SKM-1 treated with dmso at 0.1 percent for 144 hours (cell line): ENCODE results near the gene OR6C76.
"Not testable (repeated sequence)": the region's sequence is repeated elsewhere in the genome, so short reads cannot be mapped to it uniquely, and the experiment has no call there.

Experiments used
- DNase-seq: peaks from one replicate; lab custom pipeline; 2025; ENCODE audit not compliant: unreplicated experiment; lab: John Stamatoyannopoulos, UW

OR6C76 gene

DNA sequence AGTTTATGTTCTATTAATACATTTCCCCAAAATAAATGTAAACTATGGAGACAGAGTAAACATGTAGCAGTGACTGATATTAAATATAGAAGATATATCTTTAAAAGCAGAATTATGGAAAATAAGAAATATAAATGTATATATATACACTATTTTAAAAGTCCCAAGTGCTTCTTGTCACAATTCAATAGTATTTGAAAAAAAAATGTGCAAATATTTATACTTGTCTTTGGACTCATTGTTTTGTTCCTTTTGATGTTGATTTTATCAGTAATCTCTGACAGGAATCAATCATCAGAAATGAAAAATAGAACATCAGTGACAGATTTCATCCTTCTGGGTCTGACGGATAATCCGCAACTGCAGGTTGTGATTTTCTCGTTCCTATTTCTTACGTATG is at the start of gene OR6C76:
OR6C76 (plus strand) TSS at position 301 of the 400 bp plus-strand sequence; CDS start at position 301, 0 bp downstream.
- DNase-seq = no peak

DNA sequence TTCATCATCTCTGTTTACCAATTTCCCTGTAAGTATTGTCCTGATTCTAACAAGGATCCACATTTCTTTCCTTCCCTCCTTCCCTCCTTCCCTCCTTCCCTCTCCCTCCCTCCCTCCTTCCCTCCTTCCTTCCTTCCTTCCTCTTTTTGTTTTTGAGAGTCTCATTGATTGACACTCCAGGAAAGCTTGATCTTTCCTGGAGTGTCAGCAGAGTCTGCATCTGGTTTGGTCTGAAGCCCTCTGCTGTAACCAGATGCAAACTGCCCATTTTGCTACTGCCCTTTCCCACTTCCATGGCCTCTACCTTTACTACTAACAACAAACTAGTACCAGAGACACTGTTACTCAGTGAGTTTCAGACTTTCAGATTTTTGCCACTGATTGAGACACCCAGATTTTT is 40.2 kb upstream of the OR6C76 start:
- no peak for DNase-seq

DNA sequence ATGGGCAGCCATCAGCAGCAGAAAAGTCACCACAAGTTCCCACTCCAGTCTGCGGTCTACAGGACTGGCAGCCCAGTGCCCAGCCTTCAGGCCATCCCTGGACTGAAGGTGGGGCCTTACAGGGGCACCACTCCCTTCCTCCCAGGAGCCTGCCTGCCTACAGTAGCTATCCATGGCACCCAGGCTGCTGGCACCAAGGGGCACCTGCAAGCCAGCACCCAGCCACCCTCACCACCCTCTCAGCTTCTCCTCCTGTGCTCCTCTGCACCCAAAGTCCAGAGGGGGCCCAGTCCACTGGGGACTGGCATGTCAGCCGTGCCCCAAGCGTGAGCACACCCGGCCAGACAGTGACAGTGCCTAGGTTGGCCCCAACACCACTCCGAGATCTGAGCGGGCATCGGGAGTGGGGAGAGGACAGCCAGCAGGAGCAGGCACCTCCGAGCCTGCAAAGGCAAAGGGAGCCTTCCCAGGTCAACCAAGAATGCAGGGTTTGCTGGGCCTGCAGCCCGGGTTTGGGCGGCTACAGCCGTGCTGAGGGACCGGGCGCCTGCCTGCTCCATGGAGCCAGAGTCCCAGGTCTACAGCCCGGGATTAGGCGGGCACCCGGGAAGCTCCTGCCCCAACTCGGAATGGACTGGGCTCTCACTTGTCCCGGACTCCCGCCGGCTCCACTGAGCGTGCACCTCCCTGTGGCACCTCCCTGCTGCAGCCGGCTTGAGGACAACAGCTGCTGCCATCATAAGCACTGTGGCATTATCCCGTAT is 33.8 kb upstream of the OR6C76 start:
- DNase-seq = no peak

DNA sequence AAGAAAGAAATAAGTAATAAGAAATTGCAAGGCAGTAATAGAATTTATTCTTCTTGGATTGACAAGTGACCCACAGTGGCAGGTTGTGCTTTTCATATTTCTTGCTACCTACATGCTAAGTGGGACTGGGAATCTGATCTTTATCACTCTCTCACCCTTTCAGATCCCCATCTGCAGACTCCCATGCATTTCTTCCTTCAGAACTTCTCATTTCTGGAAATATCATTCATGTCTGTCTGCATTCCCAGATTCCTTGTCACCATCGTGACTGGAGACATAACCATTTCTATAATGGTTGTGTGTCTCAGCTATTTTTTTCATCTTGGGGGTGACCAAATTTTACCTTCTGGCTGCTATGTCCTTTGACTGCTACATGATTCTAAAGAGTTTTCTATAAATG is 29.7 kb upstream of the OR6C76 start:
- no peak for DNase-seq

DNA sequence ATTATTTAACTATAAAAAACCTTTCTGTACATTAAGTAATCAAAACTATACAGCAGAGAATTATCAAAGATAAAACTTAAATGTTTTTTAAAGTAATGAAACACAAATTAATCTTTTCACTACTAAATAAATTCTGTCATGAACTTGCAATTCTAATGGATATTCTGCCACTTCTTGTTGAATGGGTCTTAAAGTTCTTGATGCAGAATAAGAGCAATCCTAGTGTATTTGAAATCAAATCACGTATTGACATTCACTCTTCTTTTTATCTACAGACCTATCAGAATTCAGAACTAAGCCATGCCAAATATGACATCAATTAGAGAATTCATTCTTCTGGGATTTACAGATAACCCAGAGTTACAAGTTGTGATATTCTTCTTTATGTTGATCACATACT is 25.8 kb upstream of the OR6C76 start, which contains the start of gene OR6C65:
OR6C65 (plus strand) TSS at position 301 of the 400 bp plus-strand sequence; CDS start at position 301, 0 bp downstream.
- no peak for DNase-seq

DNA sequence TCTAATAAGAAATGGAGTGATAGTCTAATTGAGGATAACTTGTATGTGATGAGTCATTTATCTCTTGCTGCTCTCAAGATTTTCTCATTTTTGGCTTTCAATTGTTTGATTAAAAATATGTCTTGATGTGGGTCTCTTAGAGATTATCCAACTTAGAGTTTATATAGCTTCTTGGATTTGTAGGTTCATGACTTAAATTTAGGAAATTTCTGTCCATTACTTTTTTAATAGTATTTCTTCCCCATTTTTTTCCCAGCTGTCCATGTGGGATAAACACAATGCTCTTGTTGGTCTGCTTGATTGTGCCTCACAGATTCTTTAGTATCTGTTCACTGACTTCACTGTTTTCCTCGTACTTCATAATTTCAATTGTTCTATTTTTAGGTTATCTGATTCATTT is 18.2 kb upstream of the OR6C76 start:
- DNase-seq = no peak

DNA sequence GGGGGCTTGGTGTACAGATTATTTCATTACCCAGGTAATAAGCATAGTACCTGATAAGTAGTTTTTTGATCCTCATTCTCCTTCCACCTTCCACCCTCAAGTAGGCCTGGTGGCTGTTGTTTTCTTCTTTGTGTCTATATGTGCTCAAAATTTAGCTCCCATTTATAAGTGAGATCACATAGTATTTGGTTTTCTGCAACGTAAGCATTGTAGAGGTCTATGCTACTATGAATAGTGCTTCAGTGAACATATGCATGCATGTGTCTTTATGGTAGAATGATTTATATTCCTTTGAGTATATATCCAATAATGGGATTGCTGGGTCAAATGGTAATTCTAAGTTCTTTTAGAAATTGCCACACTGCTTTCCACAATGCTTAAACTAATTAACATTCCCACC is 16.9 kb upstream of the OR6C76 start:
- DNase-seq = not testable (repeated sequence)

DNA sequence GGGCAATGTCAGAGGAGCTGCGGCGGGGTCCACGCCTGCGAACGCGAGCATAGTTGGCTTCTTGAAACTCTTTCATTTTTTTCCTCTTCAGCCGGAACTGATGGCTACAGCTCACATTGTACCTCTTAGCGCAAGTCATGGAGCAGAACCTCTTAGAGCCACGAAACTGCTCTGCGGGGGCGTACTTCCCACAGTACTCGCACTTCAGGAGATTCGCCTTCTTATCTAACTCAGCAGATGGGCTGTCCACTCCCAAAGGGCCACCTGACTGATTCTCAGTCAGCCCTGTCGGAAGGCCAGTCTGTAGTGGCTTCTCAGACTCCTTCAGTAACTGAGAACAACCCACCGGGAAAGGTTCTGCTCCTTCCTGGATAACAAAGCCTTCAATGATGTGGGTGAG is 13.9 kb upstream of the OR6C76 start:
- not testable (repeated sequence) for DNase-seq

DNA sequence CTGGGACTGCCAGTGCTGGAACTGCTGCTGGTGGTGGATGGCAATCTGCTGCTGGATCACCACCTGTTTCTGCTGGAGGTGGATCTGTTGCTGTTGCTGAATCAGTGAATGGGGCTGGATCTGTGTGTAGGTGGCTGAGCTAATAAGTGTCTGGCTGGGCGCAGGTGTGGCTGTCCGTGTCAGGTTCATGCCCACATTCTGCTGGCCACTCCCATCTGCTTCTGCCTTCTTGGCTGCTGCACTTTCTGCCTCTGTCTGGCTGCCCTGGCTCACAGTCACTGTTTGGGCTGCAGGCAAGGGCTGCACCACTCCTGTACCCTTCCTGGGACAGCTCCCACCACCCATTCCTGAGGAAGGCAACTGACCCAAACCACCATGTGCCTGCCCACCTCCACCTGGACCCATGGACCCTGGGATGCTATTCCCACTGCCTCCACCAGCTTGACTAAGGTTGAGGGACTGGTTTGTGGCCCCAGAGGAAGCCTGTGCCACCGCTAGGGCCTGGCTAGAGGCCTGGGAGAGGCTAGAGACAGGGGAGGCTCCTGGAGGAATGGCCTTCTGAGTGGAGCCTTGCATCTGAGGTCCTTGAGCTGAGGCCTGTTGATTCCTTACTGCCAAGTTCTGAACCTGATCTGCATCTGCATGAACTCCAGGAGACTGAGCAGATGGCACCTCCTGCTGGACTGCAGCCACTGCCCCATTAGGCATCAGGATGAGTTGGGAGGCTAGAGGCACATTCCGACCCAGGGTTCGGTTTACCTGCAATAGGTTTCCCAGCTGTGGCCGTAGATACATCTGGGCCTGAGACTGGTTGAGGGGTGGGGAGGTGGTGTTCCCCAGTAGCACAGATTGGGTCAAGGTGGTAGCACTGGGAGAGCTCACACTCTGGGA is 12.3 kb upstream of the OR6C76 start:
- DNase-seq = not testable (repeated sequence)

DNA sequence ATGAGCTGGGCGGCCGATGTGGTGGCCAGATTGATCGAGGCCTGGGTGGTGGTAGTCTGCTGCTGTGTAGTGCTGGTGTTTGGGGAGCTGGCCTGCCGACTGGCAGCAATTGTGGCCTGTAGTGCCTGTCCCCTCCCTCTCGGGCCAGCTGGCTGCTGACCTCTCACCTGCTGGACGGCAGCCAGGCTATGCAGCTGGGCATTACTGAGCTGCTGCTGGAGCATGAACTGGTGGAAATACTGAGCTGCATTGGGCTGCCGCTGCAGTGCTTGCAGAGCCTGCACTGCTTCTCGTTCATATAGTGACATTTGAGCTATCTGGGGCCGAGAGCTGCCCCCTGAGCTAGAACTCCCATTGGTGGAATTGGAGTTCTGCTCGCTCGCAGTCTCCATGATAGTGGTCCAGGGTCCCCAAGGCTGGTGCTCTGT is 11.6 kb upstream of the OR6C76 start:
- not testable (repeated sequence) for DNase-seq

DNA sequence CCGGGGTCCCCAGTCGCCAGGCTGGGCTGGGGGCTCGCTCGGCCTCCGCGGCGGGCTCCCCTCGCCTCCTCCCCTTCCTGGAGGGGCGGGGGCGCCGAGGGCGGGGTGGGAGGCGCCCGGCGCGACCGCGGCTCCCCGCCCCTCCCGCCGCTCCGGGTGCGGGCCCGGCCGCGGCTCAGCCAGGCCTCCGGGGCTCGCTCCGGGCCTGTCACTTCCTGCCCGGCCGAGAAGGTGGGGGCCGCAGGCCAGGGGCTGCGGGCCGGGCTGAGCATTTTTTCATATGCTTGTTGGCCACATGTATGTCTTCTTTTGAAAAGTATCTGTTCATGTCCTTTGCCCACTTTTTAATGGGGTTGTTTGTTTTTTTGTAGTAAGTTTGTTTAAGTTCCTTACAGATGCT is 11.2 kb upstream of the OR6C76 start:
- not testable (repeated sequence) for DNase-seq

DNA sequence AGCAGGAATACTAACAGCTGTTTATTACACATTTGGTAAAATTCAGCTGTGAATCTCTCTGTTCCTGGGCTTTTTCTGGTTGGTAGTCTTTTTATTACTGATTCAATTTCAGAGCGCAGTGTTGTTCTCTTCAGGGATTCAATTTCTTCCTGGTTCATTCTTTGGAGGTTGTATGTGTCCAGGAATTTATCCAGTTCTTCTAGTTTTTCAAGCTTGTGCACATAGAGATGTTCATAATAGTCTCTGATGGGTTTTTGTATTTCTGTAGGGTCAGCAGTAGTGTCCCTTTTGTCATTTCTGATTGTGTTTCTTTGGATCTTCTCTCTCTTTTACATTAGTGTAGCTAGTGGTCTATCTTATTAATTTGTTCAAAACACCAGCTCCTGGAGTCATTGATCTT is 9.1 kb upstream of the OR6C76 start:
- DNase-seq = no peak

DNA sequence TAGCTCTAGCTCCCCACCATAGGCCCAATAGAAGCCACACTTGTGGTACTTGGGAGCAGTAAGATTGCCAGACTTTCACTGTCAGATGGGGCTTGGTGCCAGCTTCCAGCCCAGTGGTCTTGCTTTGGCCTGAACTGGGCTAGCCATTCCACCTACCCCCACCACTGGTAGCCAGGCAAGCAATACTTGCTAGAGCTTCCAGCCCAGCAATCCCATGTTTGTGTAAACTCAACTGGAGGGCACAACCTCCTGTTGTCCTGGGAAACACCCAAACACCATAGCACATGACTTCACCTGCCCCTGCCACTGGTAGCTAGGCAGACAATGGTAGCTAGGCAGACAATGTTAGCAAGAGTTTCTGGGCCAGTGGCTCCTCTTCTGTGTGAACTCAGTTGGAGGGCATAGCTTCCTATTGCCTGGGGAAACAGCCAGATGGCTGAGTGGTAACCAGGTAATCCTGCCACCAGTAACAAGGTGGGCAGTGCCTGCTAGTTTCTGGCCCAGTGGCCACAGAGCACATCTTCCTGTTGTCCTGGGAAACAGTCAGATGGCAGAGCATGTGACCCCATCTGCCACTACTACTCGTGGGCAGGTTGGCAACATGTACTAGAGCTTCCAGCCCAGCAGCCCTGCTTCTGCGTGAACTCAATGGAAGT is 5.6 kb upstream of the OR6C76 start:
- DNase-seq = no peak

DNA sequence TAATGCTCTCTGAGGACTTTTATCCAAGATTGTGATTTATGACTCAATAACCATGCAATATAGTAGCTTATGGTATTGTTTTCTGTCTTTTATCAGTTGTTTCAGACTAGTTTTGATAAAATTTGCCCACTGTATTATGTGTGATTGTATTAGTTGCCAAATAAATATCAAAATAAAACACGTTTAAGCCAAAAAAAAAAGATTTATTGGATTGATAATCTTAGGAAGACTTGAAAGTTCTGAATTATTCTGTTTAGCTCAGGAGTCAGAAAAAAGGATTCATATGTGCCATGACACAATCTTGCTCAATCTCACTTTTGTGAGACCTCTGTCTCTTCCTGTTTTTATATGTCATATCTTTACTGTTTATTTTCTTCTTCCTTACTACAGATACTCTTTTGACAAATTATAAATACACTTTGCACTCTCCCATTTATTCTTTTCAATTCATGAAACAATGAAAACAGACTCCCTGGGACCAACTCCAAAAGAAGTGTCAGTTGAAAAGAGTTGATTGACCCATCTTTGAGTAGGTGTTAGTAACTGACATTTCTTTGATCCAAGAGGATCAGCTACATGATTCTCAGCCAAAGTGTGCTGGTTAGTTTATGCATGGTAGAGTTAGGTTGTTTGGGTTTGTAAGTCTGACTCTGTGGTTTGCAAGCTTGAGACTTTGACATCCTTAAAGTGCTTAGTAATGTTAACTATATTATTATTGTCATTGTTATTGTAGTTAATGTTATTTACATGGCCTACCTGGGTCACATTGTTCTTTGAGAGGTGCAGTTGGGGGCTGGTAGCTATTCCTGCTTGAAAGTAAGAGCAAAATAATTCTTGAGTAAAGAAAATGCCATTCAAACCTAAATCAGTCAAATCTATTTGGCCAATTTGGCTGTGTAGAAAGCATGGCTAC is 2.5 kb downstream of the OR6C76 start:
- no peak for DNase-seq

DNA sequence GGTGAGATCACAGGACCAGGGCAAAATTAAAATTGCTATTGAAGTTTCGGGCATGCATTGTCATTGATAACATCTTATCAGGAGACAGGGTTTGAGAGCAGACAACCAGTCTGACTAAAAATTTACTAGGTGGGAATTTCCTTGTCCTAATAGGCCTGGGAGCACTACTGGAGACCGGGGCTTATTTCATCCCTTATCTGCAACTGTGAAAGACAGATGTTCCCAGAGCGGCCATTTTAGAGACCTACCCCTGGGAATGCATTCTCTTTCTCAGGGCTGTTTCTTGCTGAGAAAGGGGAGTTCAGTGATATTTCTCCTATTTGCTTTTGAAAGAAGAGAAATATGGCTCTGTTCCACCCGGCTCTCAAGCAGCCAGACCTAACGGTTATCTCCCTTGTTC is 15.2 kb downstream of the OR6C76 start:
- not testable (repeated sequence) for DNase-seq

DNA sequence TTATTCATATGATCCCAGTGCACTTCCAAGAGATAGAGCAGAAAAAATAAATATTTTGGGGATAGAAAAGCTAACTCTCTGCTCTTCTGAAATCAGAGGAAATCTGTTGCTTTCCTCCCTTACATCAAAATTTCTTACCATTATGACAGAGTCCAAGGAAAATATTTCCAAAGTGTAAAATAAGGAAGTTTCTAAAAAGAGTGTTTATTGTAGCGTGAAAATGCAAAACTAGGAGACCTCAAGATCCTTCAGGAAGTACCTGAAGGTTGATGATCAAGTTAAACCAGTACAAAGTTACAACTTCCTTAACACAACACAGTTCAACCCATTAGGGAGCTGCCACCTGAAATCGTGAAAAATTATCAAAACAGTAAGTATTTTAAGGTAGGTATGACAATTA is 17.7 kb downstream of the OR6C76 start, which contains the start of gene OR6C2:
OR6C2 (plus strand) TSS at position 301 of the 400 bp plus-strand sequence. CDS start 8,138 bp downstream, outside the sequence.
- DNase-seq = no peak

DNA sequence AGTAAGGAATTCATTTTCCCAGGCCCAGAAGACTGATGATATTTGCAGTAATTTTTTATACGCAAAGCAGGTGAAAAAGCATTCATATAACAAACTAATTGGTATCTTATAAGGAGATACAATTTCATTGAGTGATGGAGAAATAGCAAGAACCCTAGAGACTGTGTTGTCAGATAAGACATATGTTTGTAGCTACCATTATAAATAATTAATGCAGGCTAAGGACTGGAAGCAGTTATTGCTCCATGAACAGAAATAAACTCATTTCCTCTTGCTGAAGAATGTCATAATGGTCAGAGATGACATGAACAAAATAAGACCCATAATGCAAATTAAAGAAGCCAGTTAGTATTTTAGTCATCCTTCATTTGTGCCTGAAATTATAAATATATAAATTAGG is 19.3 kb downstream of the OR6C76 start:
- no peak for DNase-seq

DNA sequence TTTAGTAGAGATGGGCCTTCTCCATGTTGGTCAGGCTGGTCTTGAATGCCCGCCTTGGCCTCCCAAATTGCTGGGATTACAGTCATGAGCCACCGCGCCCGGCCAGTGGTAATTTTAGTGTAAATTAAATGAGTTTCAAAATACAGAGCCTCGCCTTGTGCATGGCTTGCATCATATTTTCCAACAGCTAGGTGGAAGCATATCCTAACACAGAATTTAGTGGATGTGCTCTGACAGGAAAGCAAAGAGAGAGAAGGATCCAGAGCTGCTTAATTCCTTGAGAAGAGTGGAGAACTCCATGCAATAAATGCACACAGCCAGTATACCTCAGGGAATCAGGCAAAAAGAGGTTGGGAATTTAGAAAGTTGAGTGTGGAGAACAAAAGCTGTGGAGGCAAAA is 20.3 kb downstream of the OR6C76 start:
- DNase-seq = no peak

DNA sequence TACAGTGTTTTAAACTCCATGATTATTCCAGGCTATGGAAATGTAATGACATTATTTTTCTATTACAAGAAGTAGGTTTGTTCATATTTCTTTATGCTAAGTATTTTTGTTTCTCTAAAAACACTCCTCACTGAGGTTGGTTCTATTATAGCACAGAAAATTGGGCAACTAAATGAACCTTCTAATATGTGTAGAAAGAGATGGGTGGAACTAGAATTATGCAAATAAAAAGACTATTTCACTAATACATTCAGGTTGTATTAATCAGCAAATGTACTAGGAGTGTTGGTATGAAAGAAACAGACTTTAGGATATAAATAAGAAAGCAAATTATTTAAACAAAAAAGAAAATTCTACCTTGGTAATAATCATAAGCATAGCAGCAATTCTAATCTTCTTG is 22.8 kb downstream of the OR6C76 start:
- no peak for DNase-seq

DNA sequence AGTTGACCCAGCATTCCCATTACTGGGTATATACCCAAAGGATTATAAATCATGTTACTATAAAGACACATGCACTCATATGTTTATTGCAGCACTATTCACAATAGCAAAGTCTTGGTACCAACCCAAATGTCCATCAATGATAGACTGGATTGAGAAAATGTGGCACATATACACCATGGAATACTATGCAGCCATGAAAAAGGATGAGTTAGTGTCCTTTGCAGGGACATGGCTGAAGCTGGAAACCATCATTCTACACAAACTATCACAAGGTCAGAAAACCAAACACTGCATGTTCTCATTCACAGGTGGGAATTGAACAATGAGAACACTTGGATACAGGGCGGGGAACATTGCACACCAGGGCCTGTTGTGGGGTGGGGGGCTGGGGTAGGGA is 38.9 kb downstream of the OR6C76 start:
- DNase-seq = not testable (repeated sequence)
